HL-60 (cell line): ENCODE data around the gene SSX4.
"Not testable (repeated sequence)": the region's sequence is repeated elsewhere in the genome, so short reads cannot be mapped to it uniquely, and the experiment has no call there.

Experiments used
- DNase-seq, 2 experiments: peaks; one replicate each; pipeline ENCODE4 v3.0.0-alpha.2; 2010 to 2020; ENCODE audit warnings: low read depth in 1 of 2, low spot score in 1 of 2
- H3K27ac ChIP-seq: fragments of 250-450 bp; sonication (Bioruptor Pico); replicated peaks from 2 replicates; pipeline ENCODE4 v1.5.1; 2020; ENCODE audit warnings: mild to moderate bottlenecking, moderate library complexity
- H3K27me3 ChIP-seq: fragments of 250-450 bp; sonication (Bioruptor Pico); 2 replicates; pipeline ENCODE4 v1.5.1; 2021; ENCODE audit warnings: mild to moderate bottlenecking, moderate library complexity; ENCODE audit not compliant: insufficient read depth, poor library complexity, severe bottlenecking
- H3K4me3 ChIP-seq: replicated peaks from 2 replicates; pipeline ENCODE4 v1.5.1; 2011; ENCODE audit warnings: mild to moderate bottlenecking, control low read depth, low read length; ENCODE audit not compliant: insufficient read depth
- CTCF ChIP-seq: IDR thresholded peaks from one replicate; pipeline ENCODE4 v1.5.1; 2011; ENCODE audit warnings: low read length, control low read depth, inconsistent platforms; ENCODE audit not compliant: insufficient read depth
- GABPA ChIP-seq: IDR thresholded peaks from 2 replicates; pipeline ENCODE4 v1.6.1; 2012; ENCODE audit warnings: low read depth
- POLR2AphosphoS5 ChIP-seq: IDR thresholded peaks from 2 replicates; pipeline ENCODE4 v1.6.1; 2012; ENCODE audit warnings: low read depth
- SPI1 ChIP-seq: IDR thresholded peaks from 2 replicates; pipeline ENCODE4 v1.6.1; 2012; ENCODE audit warnings: low read depth, mild to moderate bottlenecking, borderline replicate concordance
- long read RNA-seq: library from polyadenylated mRNA; unstranded; transcript quantifications from one replicate; pipeline ENCODE4 v2.0.0, GENCODE V29; 2020
- TF ChIP-seq, protein P1 (sequence below): IDR thresholded peaks from 2 replicates; pipeline ENCODE4 v1.6.1; 2012; ENCODE audit warnings: low read depth; ENCODE audit not compliant: insufficient replicate concordance

SSX4 gene, protein sequence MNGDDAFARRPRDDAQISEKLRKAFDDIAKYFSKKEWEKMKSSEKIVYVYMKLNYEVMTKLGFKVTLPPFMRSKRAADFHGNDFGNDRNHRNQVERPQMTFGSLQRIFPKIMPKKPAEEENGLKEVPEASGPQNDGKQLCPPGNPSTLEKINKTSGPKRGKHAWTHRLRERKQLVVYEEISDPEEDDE
- long read RNA-seq: 0 reads

- H3K27me3 ChIP-seq, H3K4me3 ChIP-seq, DNase-seq, H3K27ac ChIP-seq: not testable (repeated sequence)
Observed at GRCh38 chrX:48383239-48383638, at the start of gene SSX4. SSX4 (plus strand) TSS chrX:48383539; CDS start chrX:48384054, 515 bp downstream.

DNA sequence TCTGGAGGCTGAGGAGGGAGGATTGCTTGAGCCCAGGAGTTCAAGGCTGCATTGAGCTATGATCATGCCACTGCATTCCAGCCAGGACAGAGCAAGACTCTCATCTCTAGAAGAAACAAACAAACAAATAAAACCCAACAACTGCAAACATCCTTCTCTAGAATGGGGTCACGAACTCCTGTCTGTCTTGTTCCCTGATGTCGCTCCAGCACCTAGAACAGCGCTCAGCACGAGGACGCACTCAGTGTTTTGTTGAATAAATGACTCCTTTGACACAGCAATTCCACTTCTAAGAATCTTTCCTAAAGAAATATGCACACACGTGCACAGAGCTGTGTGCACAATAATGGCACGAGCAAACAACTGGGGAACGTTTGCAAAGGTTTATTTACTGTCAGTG is 37.3 kb upstream of the SSX4 start:
- H3K4me3 ChIP-seq, H3K27ac ChIP-seq, H3K27me3 ChIP-seq, DNase-seq: not testable (repeated sequence)

GRCh38 chrX:48356315-48357094 is 26.8 kb upstream of the SSX4 start, which contains the start of gene SSX3:
SSX3 (minus strand) TSS chrX:48356703; CDS start chrX:48355249, 1,454 bp downstream.
- not testable (repeated sequence) for DNase-seq, H3K27ac ChIP-seq, H3K27me3 ChIP-seq, H3K4me3 ChIP-seq

GRCh38 chrX:48357681-48358080 is 25.7 kb upstream of the SSX4 start:
- DNase-seq: no peak
- Histone ChIP-seq H3K27ac (no peak overlapping the region), H3K27me3 (no peaks in the 10 kb centered on the region), H3K4me3 (no peak overlapping the region)
- TF ChIP-seq POLR2AphosphoS5 (no peak), GABPA (no peak), SPI1 (no peak), CTCF (no peak)
- TF ChIP-seq, protein P1, sequence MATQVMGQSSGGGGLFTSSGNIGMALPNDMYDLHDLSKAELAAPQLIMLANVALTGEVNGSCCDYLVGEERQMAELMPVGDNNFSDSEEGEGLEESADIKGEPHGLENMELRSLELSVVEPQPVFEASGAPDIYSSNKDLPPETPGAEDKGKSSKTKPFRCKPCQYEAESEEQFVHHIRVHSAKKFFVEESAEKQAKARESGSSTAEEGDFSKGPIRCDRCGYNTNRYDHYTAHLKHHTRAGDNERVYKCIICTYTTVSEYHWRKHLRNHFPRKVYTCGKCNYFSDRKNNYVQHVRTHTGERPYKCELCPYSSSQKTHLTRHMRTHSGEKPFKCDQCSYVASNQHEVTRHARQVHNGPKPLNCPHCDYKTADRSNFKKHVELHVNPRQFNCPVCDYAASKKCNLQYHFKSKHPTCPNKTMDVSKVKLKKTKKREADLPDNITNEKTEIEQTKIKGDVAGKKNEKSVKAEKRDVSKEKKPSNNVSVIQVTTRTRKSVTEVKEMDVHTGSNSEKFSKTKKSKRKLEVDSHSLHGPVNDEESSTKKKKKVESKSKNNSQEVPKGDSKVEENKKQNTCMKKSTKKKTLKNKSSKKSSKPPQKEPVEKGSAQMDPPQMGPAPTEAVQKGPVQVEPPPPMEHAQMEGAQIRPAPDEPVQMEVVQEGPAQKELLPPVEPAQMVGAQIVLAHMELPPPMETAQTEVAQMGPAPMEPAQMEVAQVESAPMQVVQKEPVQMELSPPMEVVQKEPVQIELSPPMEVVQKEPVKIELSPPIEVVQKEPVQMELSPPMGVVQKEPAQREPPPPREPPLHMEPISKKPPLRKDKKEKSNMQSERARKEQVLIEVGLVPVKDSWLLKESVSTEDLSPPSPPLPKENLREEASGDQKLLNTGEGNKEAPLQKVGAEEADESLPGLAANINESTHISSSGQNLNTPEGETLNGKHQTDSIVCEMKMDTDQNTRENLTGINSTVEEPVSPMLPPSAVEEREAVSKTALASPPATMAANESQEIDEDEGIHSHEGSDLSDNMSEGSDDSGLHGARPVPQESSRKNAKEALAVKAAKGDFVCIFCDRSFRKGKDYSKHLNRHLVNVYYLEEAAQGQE: no peak

GRCh38 chrX:48359281-48359680 is 24.1 kb upstream of the SSX4 start:
- not testable (repeated sequence) for H3K27ac ChIP-seq, DNase-seq, H3K4me3 ChIP-seq, H3K27me3 ChIP-seq

DNA sequence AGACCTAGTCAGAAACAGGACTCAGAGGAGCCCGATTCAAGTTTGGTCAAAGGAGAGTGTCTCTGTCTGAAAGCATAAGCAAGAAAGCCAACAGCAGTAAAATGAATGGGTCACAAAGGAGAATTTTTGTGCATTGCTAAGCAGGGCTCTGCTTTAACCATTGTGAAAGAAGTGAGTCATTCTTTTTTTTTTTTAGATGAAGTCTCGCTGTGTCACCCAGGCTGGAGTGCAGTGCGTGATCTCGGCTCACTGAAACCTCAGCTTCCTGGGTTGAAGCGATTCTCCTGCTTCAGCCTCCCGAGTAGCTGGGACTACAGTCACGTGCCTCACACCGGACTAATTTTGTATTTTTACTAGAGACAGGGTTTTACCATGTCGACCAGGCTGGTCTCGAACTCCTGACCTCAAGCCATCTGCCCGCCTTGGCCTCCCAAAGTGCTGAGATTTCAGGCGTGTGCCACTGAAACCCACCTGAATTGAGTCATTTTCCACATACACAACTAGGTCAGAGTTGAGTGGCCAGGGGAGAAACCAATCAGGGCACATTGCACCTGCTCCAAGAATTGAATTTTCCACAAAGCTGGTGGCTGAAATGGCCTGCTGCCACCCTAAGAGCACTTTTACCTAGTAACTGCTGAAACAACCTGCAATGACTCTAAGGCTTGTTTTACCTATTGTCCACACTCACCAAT is 15.5 kb upstream of the SSX4 start:
- H3K4me3 ChIP-seq, H3K27me3 ChIP-seq, H3K27ac ChIP-seq, DNase-seq: not testable (repeated sequence)

GRCh38 chrX:48370408-48370807 is 12.9 kb upstream of the SSX4 start:
- not testable (repeated sequence) for H3K4me3 ChIP-seq, DNase-seq, H3K27me3 ChIP-seq, H3K27ac ChIP-seq

DNA sequence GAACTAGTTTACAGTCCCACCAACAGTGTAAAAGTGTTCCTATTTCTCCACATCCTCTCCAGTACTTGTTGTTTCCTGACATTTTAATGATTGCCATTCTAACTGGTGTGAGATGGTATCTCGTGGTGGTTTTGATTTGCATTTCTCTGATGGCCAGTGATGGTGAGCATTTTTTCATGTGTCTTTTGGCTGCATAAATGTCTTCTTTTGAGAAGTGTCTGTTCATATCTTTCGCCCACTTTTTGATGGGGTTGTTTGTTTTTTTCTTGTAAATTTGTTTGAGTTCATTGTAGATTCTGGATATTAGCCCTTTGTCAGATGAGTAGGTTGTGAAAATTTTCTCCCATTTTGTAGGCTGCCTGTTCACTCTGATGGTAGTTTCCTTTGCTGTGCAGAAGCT is 13.6 kb downstream of the SSX4 start:
- H3K27me3 ChIP-seq, H3K27ac ChIP-seq, H3K4me3 ChIP-seq, DNase-seq: not testable (repeated sequence)

- peak in 1 of 2 experiments; percentile 0 for DNase-seq
- H3K27me3 ChIP-seq, H3K4me3 ChIP-seq, H3K27ac ChIP-seq: not testable (repeated sequence)
Observed at GRCh38 chrX:48397825-48398224, 14.5 kb downstream of the SSX4 start.

DNA sequence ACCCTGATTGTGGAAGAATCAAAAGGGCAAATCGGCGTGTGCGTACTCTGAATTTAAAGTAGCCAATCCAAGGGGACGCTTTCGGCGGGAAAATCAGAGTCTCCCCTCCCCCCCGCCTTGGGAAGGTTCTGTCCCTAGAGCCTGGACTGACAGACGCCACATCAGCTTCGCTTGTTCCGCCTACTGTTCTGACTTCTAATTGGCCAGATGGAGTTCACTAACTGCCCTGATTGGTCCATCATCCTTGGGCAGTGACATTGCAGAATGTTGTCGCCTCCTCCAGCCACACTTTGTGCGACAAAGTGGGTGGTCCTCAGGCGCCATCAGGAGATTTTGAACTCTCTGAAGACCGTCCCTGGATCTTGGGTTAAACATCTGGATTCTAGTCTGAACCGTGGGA is 28.5 kb downstream of the SSX4 start, which contains the start of gene SSX4B:
SSX4B (minus strand) TSS at position 101 of the 400 bp plus-strand sequence. CDS start 588 bp downstream, outside the sequence.
- not testable (repeated sequence) for H3K27me3 ChIP-seq, H3K4me3 ChIP-seq, H3K27ac ChIP-seq, DNase-seq
